Prostate gland (tissue), 2 donors: ENCODE data around the gene RRP1.

Source experiments
- CTCF ChIP-seq, 4 experiments: fragments of 200-600 bp in 2 of 4; fragments of 450-650 bp in 2 of 4; sonication (generic) in 2 of 4; IDR thresholded peaks; 1 replicate in 3 of 4; 2 replicates in 1 of 4; pipeline ENCODE4 v1.5.1; 2016 to 2019; ENCODE audit warnings: antibody characterized with exemption in 4 of 4, mild to moderate bottlenecking in 2 of 4, moderate library complexity in 2 of 4
- POLR2A ChIP-seq: fragments of 450-650 bp; IDR thresholded peaks from one replicate; pipeline ENCODE4 v1.6.1; 2016; ENCODE audit warnings: antibody characterized with exemption, mild to moderate bottlenecking
- POLR2AphosphoS5 ChIP-seq: sonication (generic); formaldehyde crosslinking; IDR thresholded peaks from one replicate; pipeline ENCODE4 v1.6.1; 2017; ENCODE audit warnings: antibody characterized with exemption

- TF ChIP-seq CTCF (IDR thresholded peaks at IDR 0.05) (no peak), POLR2AphosphoS5 (no peak), POLR2A (no peak)
Measured at GRCh38 chr21:43809853-43810504, 20.6 kb downstream of the RRP1 start.
